Measurements from ENCODE around the gene ITK.

DNA sequence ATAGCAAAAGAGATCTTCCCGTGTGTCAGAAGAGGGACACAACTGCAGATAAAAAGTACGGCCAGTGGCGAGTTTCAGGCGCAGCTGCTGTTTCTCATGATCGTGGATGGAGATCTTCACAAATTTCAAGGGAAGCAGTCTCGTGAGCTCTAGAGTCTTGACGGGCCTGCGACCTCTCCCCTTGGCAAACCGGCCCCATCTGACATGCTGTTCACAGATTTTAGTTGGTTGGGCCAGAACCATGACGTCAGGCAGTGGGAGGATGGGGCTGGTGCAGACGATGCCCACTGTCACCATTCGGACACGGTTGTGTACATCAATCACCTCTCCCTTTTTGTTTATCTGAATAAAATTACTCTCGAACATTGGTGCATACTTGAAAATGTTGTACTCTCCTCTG lies 15.0 kb upstream of the ITK start:
- TF ChIP-seq, protein P1, sequence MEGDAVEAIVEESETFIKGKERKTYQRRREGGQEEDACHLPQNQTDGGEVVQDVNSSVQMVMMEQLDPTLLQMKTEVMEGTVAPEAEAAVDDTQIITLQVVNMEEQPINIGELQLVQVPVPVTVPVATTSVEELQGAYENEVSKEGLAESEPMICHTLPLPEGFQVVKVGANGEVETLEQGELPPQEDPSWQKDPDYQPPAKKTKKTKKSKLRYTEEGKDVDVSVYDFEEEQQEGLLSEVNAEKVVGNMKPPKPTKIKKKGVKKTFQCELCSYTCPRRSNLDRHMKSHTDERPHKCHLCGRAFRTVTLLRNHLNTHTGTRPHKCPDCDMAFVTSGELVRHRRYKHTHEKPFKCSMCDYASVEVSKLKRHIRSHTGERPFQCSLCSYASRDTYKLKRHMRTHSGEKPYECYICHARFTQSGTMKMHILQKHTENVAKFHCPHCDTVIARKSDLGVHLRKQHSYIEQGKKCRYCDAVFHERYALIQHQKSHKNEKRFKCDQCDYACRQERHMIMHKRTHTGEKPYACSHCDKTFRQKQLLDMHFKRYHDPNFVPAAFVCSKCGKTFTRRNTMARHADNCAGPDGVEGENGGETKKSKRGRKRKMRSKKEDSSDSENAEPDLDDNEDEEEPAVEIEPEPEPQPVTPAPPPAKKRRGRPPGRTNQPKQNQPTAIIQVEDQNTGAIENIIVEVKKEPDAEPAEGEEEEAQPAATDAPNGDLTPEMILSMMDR (IDR thresholded peaks at IDR 0.05 in 4 of 5, conservative IDR thresholded peaks at IDR 0.05 in 1 of 5) = no peak
- no peak for TF ChIP-seq POLR2A (IDR thresholded peaks at IDR 0.05)
